ENCODE results near the gene NFASC. TPM values are rescaled to one million over a fixed set of nuclear protein-coding genes. Genes with fewer than 3 reads are reported as not detected.

The NFASC gene
- total RNA-seq, 1 donor from 2014 or later, result 6.9 TPM

DNA sequence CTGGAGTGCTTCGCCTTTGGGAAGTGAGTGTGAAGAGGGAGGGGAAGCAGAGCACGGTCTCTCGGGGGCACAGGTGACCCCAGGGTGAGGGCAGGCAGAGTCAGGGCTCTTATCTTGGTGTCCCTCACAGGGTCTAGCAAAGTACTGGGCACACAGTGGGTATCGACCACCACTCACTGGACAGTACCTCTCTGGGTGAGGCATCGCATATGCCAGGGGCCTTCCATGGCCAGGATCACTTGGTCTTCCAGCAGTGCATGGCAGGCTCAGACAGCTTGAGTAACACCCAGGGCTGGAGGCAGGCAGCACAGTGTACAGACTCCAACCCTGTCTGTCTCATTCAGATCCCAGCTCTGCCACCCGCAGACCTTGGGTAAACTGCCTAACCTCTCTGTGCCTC lies 189.0 kb downstream of the NFASC start:
- no peaks in the 10 kb centered on the region for H3K4me1 Mint-ChIP-seq (ENCODE audit: low read depth)
- no peak overlapping the region for H3K27ac Mint-ChIP-seq
- peaks cover 8% of the 10 kb centered on the region for H3K27me3 Mint-ChIP-seq
- no peaks in the 10 kb centered on the region for H3K9me3 Mint-ChIP-seq (ENCODE audit: low read depth)
- no peaks in the 10 kb centered on the region for H3K36me3 Mint-ChIP-seq (ENCODE audit: insufficient read depth)
- no peak for DNase-seq (ENCODE audit: low spot score, unreplicated experiment)
- TF ChIP-seq, protein P1, sequence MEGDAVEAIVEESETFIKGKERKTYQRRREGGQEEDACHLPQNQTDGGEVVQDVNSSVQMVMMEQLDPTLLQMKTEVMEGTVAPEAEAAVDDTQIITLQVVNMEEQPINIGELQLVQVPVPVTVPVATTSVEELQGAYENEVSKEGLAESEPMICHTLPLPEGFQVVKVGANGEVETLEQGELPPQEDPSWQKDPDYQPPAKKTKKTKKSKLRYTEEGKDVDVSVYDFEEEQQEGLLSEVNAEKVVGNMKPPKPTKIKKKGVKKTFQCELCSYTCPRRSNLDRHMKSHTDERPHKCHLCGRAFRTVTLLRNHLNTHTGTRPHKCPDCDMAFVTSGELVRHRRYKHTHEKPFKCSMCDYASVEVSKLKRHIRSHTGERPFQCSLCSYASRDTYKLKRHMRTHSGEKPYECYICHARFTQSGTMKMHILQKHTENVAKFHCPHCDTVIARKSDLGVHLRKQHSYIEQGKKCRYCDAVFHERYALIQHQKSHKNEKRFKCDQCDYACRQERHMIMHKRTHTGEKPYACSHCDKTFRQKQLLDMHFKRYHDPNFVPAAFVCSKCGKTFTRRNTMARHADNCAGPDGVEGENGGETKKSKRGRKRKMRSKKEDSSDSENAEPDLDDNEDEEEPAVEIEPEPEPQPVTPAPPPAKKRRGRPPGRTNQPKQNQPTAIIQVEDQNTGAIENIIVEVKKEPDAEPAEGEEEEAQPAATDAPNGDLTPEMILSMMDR (IDR thresholded peaks at IDR 0.05; ENCODE audit: unreplicated experiment), result no peak
- no peak overlapping the region for H3K4me3 Mint-ChIP-seq (ENCODE audit: low read depth)

DNA sequence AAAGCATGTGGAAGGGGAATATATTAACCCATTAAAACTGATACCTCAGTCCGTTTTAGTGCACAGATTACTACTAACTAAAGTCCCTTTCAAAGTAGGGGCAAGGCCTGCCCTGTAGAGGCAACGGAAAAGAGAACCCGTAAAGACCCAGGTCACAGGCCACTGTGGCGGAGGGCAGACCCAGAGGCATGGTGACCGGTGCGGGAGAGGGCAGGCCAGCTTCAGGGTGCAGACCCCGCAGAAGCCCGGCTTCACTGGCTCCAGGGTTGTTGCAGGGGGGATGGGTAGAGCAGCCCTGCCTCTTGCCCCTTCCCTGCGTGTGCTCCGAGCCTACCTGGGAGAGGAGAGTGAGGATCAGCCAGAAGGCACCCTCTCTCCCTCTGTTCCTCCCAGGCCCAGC lies 190.1 kb downstream of the NFASC start:
- TF ChIP-seq, protein P1 (IDR thresholded peaks at IDR 0.05; ENCODE audit: unreplicated experiment), result no peak
- Mint-ChIP-seq H3K9me3 (ENCODE audit: low read depth) (no peaks in the 10 kb centered on the region), H3K27me3 (peaks cover 2% of the 10 kb centered on the region), H3K4me3 (ENCODE audit: low read depth) (no peak overlapping the region), H3K27ac (no peak overlapping the region), H3K36me3 (ENCODE audit: insufficient read depth) (no peaks in the 10 kb centered on the region), H3K4me1 (ENCODE audit: low read depth) (no peaks in the 10 kb centered on the region)
- no peak for DNase-seq (ENCODE audit: low spot score, unreplicated experiment)

DNA sequence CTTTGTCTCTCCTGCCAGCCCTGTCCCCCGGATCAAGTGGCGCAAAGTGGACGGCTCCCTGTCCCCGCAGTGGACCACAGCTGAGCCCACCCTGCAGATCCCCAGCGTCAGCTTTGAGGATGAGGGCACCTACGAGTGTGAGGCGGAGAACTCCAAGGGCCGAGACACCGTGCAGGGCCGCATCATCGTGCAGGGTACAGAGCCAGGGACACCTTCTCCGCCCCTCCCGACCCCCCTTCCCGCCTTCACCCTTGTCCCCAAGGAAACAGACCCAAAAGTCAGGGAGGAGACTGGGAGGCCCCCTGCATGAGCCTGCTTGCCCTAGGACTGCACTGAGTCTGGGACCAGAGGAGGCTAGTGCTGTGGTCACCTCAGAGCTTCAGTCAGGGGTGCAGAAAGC lies 190.6 kb downstream of the NFASC start:
- TF ChIP-seq, protein P1 (IDR thresholded peaks at IDR 0.05; ENCODE audit: unreplicated experiment), result no peak
- H3K36me3 Mint-ChIP-seq (ENCODE audit: insufficient read depth), result no peaks in the 10 kb centered on the region
- H3K4me1 Mint-ChIP-seq (ENCODE audit: low read depth), result no peaks in the 10 kb centered on the region
- no peak for DNase-seq (ENCODE audit: low spot score, unreplicated experiment)
- H3K9me3 Mint-ChIP-seq (ENCODE audit: low read depth), result no peaks in the 10 kb centered on the region
- H3K4me3 Mint-ChIP-seq (ENCODE audit: low read depth), result no peak overlapping the region
- no peak overlapping the region for H3K27ac Mint-ChIP-seq
- no peaks in the 10 kb centered on the region for H3K27me3 Mint-ChIP-seq

DNA sequence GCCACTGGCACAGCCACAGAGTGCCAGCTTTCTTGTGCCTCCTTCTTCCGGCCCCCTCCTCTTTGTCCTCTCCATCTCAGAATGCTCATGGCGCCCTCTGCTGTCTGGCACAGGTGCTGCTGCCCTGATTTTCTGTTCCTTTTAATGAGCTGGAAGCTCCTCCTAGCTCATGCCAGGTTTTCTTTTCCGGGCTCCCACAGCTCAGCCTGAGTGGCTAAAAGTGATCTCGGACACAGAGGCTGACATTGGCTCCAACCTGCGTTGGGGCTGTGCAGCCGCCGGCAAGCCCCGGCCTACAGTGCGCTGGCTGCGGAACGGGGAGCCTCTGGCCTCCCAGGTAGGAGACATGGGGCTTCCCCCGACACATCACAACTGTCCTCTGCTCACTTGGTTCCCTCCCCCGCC lies 191.0 kb downstream of the NFASC start:
- Mint-ChIP-seq H3K36me3 (ENCODE audit: insufficient read depth) (no peaks in the 10 kb centered on the region), H3K27me3 (no peaks in the 10 kb centered on the region), H3K27ac (no peak overlapping the region), H3K4me3 (ENCODE audit: low read depth) (no peak overlapping the region), H3K4me1 (ENCODE audit: low read depth) (no peaks in the 10 kb centered on the region), H3K9me3 (ENCODE audit: low read depth) (no peaks in the 10 kb centered on the region)
- TF ChIP-seq, protein P1 (IDR thresholded peaks at IDR 0.05; ENCODE audit: unreplicated experiment), result peak; percentile 95
- peak; percentile 84 for DNase-seq (ENCODE audit: low spot score, unreplicated experiment)

DNA sequence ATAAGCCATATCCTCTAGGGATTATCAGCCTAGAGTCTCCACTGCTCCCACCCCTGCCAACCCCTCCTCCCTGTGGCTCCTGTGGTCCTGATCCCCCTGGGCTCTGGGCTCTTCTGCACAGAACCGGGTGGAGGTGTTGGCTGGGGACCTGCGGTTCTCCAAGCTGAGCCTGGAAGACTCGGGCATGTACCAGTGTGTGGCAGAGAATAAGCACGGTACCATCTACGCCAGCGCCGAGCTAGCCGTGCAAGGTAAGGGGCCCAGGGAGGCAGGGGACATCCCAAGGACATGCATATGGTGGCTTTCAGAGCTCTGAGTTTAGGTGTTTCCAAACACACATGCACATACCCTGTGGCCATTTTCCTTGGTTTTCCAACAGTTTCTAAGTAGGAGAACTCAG lies 191.7 kb downstream of the NFASC start:
- Mint-ChIP-seq H3K4me3 (ENCODE audit: low read depth) (no peak overlapping the region), H3K36me3 (ENCODE audit: insufficient read depth) (no peaks in the 10 kb centered on the region), H3K27me3 (no peaks in the 10 kb centered on the region), H3K4me1 (ENCODE audit: low read depth) (no peaks in the 10 kb centered on the region), H3K9me3 (ENCODE audit: low read depth) (no peaks in the 10 kb centered on the region), H3K27ac (no peak overlapping the region)
- TF ChIP-seq, protein P1 (IDR thresholded peaks at IDR 0.05; ENCODE audit: unreplicated experiment), result no peak
- DNase-seq (ENCODE audit: low spot score, unreplicated experiment), result no peak
